ACC112 (cell line): ENCODE data around the gene RETREG1.
"Not testable (repeated sequence)": the region's sequence is repeated elsewhere in the genome, so short reads cannot be mapped to it uniquely, and the experiment has no call there.

Experiments used
- H2AFZ ChIP-seq: fragments of 200-600 bp; sonication (generic); one replicate; pipeline ENCODE4 v1.6.0; 2017; ENCODE audit warnings: antibody characterized with exemption, low read length; ENCODE audit not compliant: unreplicated experiment
- H3K27ac ChIP-seq: fragments of 200-600 bp; sonication (generic); 2 replicates; pipeline ENCODE4 v1.5.1; 2014; ENCODE audit warnings: low read depth, mild to moderate bottlenecking, antibody characterized with exemption, low read length, moderate library complexity
- H3K27me3 ChIP-seq: fragments of 200-600 bp; sonication (generic); 2 replicates; pipeline ENCODE4 v1.6.1; 2014; ENCODE audit warnings: mild to moderate bottlenecking, antibody characterized with exemption, low read length, moderate library complexity, mixed read lengths; ENCODE audit not compliant: insufficient read depth
- H3K36me3 ChIP-seq: fragments of 200-600 bp; sonication (generic); 2 replicates; pipeline ENCODE4 v1.6.1; 2016; ENCODE audit warnings: mild to moderate bottlenecking, antibody characterized with exemption, low read length, moderate library complexity, mixed read lengths; ENCODE audit not compliant: insufficient read depth
- H3K4me1 ChIP-seq: fragments of 200-600 bp; sonication (generic); one replicate; pipeline ENCODE4 v1.6.1; 2016; ENCODE audit warnings: low read length, mixed read lengths; ENCODE audit not compliant: insufficient read depth, unreplicated experiment, control insufficient read depth
- H3K4me3 ChIP-seq: fragments of 200-600 bp; sonication (generic); 2 replicates; pipeline ENCODE4 v1.5.1; 2014; ENCODE audit warnings: mild to moderate bottlenecking, low read depth, low read length
- H3K79me2 ChIP-seq: fragments of 200-600 bp; sonication (generic); one replicate; pipeline ENCODE4 v1.6.0; 2016; ENCODE audit warnings: low read length; ENCODE audit not compliant: control insufficient read depth, unreplicated experiment, insufficient read depth

RETREG1 gene

GRCh38 chr5:16543206-16543605 is 73.6 kb downstream of the RETREG1 start:
- not testable (repeated sequence) for H3K4me3 ChIP-seq, H3K27me3 ChIP-seq, H3K36me3 ChIP-seq, H2AFZ ChIP-seq, H3K79me2 ChIP-seq
- peak overlapping the region; percentile 9; the same call in 1 of the 2 replicates for H3K27ac ChIP-seq
- peaks cover 28% of the 10 kb centered on the region for H3K4me1 ChIP-seq

GRCh38 chr5:16542236-16542635 is 74.6 kb downstream of the RETREG1 start:
- Histone ChIP-seq H3K36me3 (no peaks in the 10 kb centered on the region), H3K4me1 (peaks cover 28% of the 10 kb centered on the region), H2AFZ (no peak overlapping the region), H3K27ac (no peak overlapping the region), H3K4me3 (no peak overlapping the region), H3K79me2 (no peaks in the 10 kb centered on the region), H3K27me3 (no peaks in the 10 kb centered on the region)

- H2AFZ ChIP-seq, H3K79me2 ChIP-seq, H3K4me3 ChIP-seq, H3K27me3 ChIP-seq, H3K36me3 ChIP-seq, H3K27ac ChIP-seq: not testable (repeated sequence)
- peaks cover 28% of the 10 kb centered on the region for H3K4me1 ChIP-seq
Measured at GRCh38 chr5:16541592-16541991, 75.2 kb downstream of the RETREG1 start.

- peaks cover 28% of the 10 kb centered on the region for H3K4me1 ChIP-seq
- H3K79me2 ChIP-seq: no peaks in the 10 kb centered on the region
- no peak overlapping the region for H2AFZ ChIP-seq
- no peaks in the 10 kb centered on the region for H3K27me3 ChIP-seq
- no peak overlapping the region for H3K4me3 ChIP-seq
- peak overlapping the region; percentile 91 for H3K27ac ChIP-seq
- H3K36me3 ChIP-seq: no peaks in the 10 kb centered on the region
Measured at GRCh38 chr5:16540421-16540820, 76.4 kb downstream of the RETREG1 start.

GRCh38 chr5:16539169-16539666 is 77.6 kb downstream of the RETREG1 start:
- H2AFZ ChIP-seq: no peak overlapping the region
- peak overlapping the region; percentile 39; the same call in 1 of the 2 replicates for H3K4me3 ChIP-seq
- H3K27me3 ChIP-seq: no peaks in the 10 kb centered on the region
- no peaks in the 10 kb centered on the region for H3K79me2 ChIP-seq
- H3K27ac ChIP-seq: peak overlapping the region; percentile 91
- H3K36me3 ChIP-seq: no peaks in the 10 kb centered on the region
- H3K4me1 ChIP-seq: peaks cover 28% of the 10 kb centered on the region

- H2AFZ ChIP-seq: no peak overlapping the region
- H3K27me3 ChIP-seq: no peaks in the 10 kb centered on the region
- H3K4me1 ChIP-seq: peaks cover 26% of the 10 kb centered on the region
- no peaks in the 10 kb centered on the region for H3K36me3 ChIP-seq
- no peak overlapping the region for H3K27ac ChIP-seq
- no peaks in the 10 kb centered on the region for H3K79me2 ChIP-seq
- no peak overlapping the region for H3K4me3 ChIP-seq
Measured at GRCh38 chr5:16538006-16538405, 78.8 kb downstream of the RETREG1 start.

GRCh38 chr5:16536818-16537217 is 80.0 kb downstream of the RETREG1 start:
- H3K4me3 ChIP-seq: no peak overlapping the region
- no peaks in the 10 kb centered on the region for H3K27me3 ChIP-seq
- H3K4me1 ChIP-seq: peaks cover 23% of the 10 kb centered on the region
- H3K36me3 ChIP-seq: no peaks in the 10 kb centered on the region
- H3K79me2 ChIP-seq: no peaks in the 10 kb centered on the region
- H3K27ac ChIP-seq: no peak overlapping the region
- no peak overlapping the region for H2AFZ ChIP-seq

- Histone ChIP-seq H2AFZ (no peak overlapping the region), H3K27ac (no peak overlapping the region; the same call in 1 of the 2 replicates), H3K27me3 (no peaks in the 10 kb centered on the region), H3K79me2 (no peaks in the 10 kb centered on the region), H3K4me3 (no peak overlapping the region), H3K4me1 (peaks cover 23% of the 10 kb centered on the region), H3K36me3 (no peaks in the 10 kb centered on the region)
Measured at GRCh38 chr5:16536246-16536645, 80.6 kb downstream of the RETREG1 start.

- no peaks in the 10 kb centered on the region for H3K36me3 ChIP-seq
- no peaks in the 10 kb centered on the region for H3K79me2 ChIP-seq
- no peak overlapping the region for H3K27ac ChIP-seq
- no peak overlapping the region for H3K4me3 ChIP-seq
- H3K27me3 ChIP-seq: no peaks in the 10 kb centered on the region
- no peak overlapping the region for H2AFZ ChIP-seq
- H3K4me1 ChIP-seq: peaks cover 5% of the 10 kb centered on the region
Measured at GRCh38 chr5:16534280-16534679, 82.5 kb downstream of the RETREG1 start.

- Histone ChIP-seq H3K36me3 (no peaks in the 10 kb centered on the region), H3K27ac (no peak overlapping the region), H3K27me3 (no peaks in the 10 kb centered on the region), H3K4me1 (no peaks in the 10 kb centered on the region), H3K4me3 (no peak overlapping the region), H3K79me2 (no peaks in the 10 kb centered on the region), H2AFZ (no peak overlapping the region)
Measured at GRCh38 chr5:16531063-16531648, 85.6 kb downstream of the RETREG1 start.

- Histone ChIP-seq H3K27ac (no peak overlapping the region), H3K27me3 (peaks cover under 1% of the 10 kb centered on the region; the same call in 1 of the 2 replicates), H2AFZ (no peak overlapping the region), H3K79me2 (no peaks in the 10 kb centered on the region), H3K36me3 (no peaks in the 10 kb centered on the region), H3K4me3 (no peak overlapping the region), H3K4me1 (no peaks in the 10 kb centered on the region)
Measured at GRCh38 chr5:16529306-16529705, 87.5 kb downstream of the RETREG1 start.
